Spleen (tissue), 11 donors: ENCODE data around the gene UIMC1. TPM values are rescaled to one million over a fixed set of nuclear protein-coding genes. Genes with fewer than 3 reads are reported as not detected.

Source experiments
- DNase-seq: peaks from one replicate; pipeline ENCODE4 v3.0.0-alpha.2; 2020
- H3K27ac ChIP-seq, 8 donors: fragments of 200-600 bp; sonication (generic) in 7 of 8; 1 replicate in 4 of 8; 2 replicates in 4 of 8; pipeline versions ENCODE4 v1.5.0 to v1.8.0; 2016 to 2021; ENCODE audit warnings: inconsistent platforms in 4 of 8, mild to moderate bottlenecking in 4 of 8, moderate library complexity in 1 of 8
- H3K27me3 ChIP-seq, 7 donors: fragments of 200-600 bp; sonication (generic) in 6 of 7; replicated peaks in 1 of 7; 1 replicate in 4 of 7; 2 replicates in 3 of 7; pipeline versions ENCODE4 v1.5.0 to v1.8.0; 2016 to 2021; ENCODE audit warnings: inconsistent platforms in 3 of 7, mild to moderate bottlenecking in 1 of 7
- H3K36me3 ChIP-seq, 6 donors: fragments of 200-600 bp; sonication (generic) in 5 of 6; 1 replicate in 4 of 6; 2 replicates in 2 of 6; pipeline versions ENCODE4 v1.5.0 to v1.8.0; 2016 to 2021; ENCODE audit warnings: inconsistent platforms in 2 of 6
- H3K4me1 ChIP-seq, 6 donors: fragments of 200-600 bp; sonication (generic) in 5 of 6; 1 replicate in 3 of 6; 2 replicates in 3 of 6; pipeline versions ENCODE4 v1.5.0 to v1.8.0; 2016 to 2021; ENCODE audit warnings: inconsistent platforms in 3 of 6
- H3K4me3 ChIP-seq, 8 donors: fragments of 200-600 bp; sonication (generic) in 7 of 8; 1 replicate in 4 of 8; 2 replicates in 4 of 8; pipeline versions ENCODE4 v1.5.0 to v1.8.0; 2016 to 2021; ENCODE audit warnings: inconsistent platforms in 4 of 8, mild to moderate bottlenecking in 4 of 8, moderate library complexity in 2 of 8
- H3K9me3 ChIP-seq, 8 donors: fragments of 200-600 bp; sonication (generic) in 7 of 8; 1 replicate in 4 of 8; 2 replicates in 4 of 8; pipeline versions ENCODE4 v1.5.0 to v1.8.0; 2016 to 2021; ENCODE audit warnings: inconsistent platforms in 4 of 8
- CTCF ChIP-seq, 11 experiments: fragments of 200-600 bp in 7 of 11; fragments of 450-650 bp in 4 of 11; sonication (generic) in 4 of 11; IDR thresholded peaks in 8 of 11; conservative IDR thresholded peaks in 3 of 11; 1 replicate in 7 of 11; 2 replicates in 4 of 11; pipeline versions ENCODE4 v1.4.0 to v1.8.0; 2016 to 2021; ENCODE audit warnings: antibody characterized with exemption in 11 of 11, inconsistent platforms in 4 of 11, mild to moderate bottlenecking in 1 of 11
- POLR2A ChIP-seq, 3 donors: fragments of 450-650 bp; IDR thresholded peaks; one replicate each; pipeline ENCODE4 v1.5.1; 2017; ENCODE audit warnings: antibody characterized with exemption in 3 of 3, mild to moderate bottlenecking in 1 of 3
- POLR2AphosphoS5 ChIP-seq, 3 donors: sonication (generic); formaldehyde crosslinking; IDR thresholded peaks; one replicate each; pipeline ENCODE4 v1.5.1; 2017; ENCODE audit warnings: antibody characterized with exemption in 3 of 3
- WGBS, 5 donors: extraction: QIAGEN DNeasy Blood & Tissue Kit in 3 of 5; methylation state at CpG; one replicate each; pipeline versions ENCODE4 v1.1.5 to v1.1.7; 2013 to 2018; 5-methylcytosine and 5-hydroxymethylcytosine counted together
- intact Hi-C: fragments of 100-400 bp; cut with DNase I; formaldehyde crosslinking; loops from one replicate; pipeline ENCODE4 v1.15.0; 2023; ENCODE audit warnings: low total_unique reads
- polyA plus RNA-seq, 3 donors: library from polyadenylated mRNA; stranded (reverse); fragments of 200-250 nt; gene quantifications; one replicate each; pipeline ENCODE4 v1.2.1, GENCODE V29; 2013
- total RNA-seq, 7 donors: library from RNA; depleted of rRNA in 3 of 7; stranded (reverse); fragments of >200 nt in 3 of 7; fragmentation: NEBNext Ultra II Directional in 4 of 7; extraction: Animal tissue kit (Norgen Biotek cat#: 25700) in 4 of 7; gene quantifications; one replicate each; pipeline versions ENCODE4 v1.1.0 to v1.2.1, GENCODE V29; 2016 to 2021
- donor health status: healthy with polysubstance abuse.
- donor health status: DM: no; HTN: no; CAD: no; lungs with moderate emphysema.
- donor health status: DM: no; HTN: no; CAD: no.
- donor health status: Bipolar disorder and iron deficiency.
- donor health status: healthy.
- donor health status: DM: no; HTN: no; CAD: no.
- donor health status: DM: yes; HTN: yes; CAD: no.

The UIMC1 gene
- total and polyA plus RNA-seq, 10 donors = 34.4 to 81.8 (median 53.8) TPM

DNA sequence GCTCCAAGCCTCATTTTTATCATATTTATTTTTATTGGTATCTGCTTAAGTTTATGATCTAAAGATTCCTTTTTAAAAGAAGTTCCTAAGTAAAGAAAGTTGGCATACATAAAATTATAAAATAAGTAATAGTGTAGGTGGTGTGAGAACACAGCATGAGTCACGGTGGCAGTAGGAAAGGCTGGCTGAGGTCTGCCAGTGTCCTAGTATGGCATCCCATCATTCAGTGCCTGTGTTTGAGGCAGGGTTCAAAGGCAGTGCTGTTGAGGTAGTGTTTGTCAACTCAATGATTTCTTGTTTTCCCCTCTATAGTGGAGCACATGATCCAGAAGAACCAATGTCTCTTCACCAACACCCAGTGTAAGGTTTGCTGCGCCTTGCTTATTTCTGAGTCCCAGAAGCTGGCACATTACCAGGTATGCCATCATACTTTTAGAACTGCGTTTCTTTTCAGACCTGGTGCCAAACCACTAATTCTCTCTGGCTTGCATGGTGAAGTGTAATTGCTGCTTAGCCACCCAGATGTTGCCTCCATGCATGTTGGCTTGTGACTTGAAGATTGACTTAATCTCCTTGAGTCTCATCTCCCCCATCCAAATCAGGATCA, 34.3 kb upstream of the UIMC1 start:
- Histone ChIP-seq H3K9me3 (no peaks in the 10 kb centered on the region), H3K27me3 (no peaks in the 10 kb centered on the region), H3K4me3 (no peak overlapping the region), H3K4me1 (peaks cover 0 to 22% (median 3%) of the 10 kb centered on the region in 6 donors), H3K27ac (no peak overlapping the region), H3K36me3 (peaks cover 0 to 76% (median 45%) of the 10 kb centered on the region in 6 donors)
- DNase-seq = no peak
- WGBS, 5 donors = 89 to 94% (median 92%) methylated on average over 3 of the region's 3 CpGs
- intact Hi-C loops = no loop called here
- TF ChIP-seq POLR2AphosphoS5 (IDR thresholded peaks at IDR 0.05) = no peak
- no peak for TF ChIP-seq POLR2A (IDR thresholded peaks at IDR 0.05)
- TF ChIP-seq CTCF (IDR thresholded peaks at IDR 0.05 in 8 of 11, conservative IDR thresholded peaks at IDR 0.05 in 3 of 11) = no peak

DNA sequence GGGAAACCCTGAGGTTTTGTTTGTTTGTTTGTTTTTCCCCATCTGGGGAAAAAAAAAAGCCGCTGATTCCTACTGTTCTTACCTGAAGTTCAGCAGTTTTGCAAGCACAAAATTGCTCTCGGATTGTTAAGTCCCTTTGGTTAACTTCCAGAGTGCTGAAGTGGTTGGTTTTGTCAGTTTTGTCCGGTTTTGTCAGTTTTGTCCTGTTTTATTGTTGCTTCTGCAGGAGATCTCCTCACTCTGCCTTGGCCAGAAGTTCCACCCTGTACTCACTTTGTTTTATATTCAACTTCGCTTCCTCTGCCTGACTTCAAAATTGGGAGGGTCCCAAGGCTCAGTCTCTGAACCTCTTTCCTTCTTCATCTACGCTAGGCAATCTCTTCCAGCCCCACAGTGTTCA, 30.3 kb upstream of the UIMC1 start:
- Histone ChIP-seq H3K36me3 (peaks cover 0 to 63% (median 10%) of the 10 kb centered on the region in 6 donors), H3K9me3 (peaks cover 0 to 4% (median 0%) of the 10 kb centered on the region in 8 donors), H3K27ac (no peak overlapping the region), H3K4me1 (peaks cover 0 to 25% (median 3%) of the 10 kb centered on the region in 6 donors), H3K4me3 (no peak overlapping the region), H3K27me3 (no peaks in the 10 kb centered on the region)
- intact Hi-C loops = no loop called here
- TF ChIP-seq POLR2A (IDR thresholded peaks at IDR 0.05) = no peak
- no peak for TF ChIP-seq CTCF (IDR thresholded peaks at IDR 0.05 in 8 of 11, conservative IDR thresholded peaks at IDR 0.05 in 3 of 11)
- TF ChIP-seq POLR2AphosphoS5 (IDR thresholded peaks at IDR 0.05) = no peak
- DNase-seq = no peak
- WGBS, 5 donors = 86 to 95% (median 91%) methylated on average over 5 of the region's 5 CpGs

GRCh38 chr5:177036443-177036842, 29.9 kb upstream of the UIMC1 start:
- Histone ChIP-seq H3K27ac (no peak overlapping the region), H3K9me3 (peaks cover 0 to 8% (median 2%) of the 10 kb centered on the region in 8 donors), H3K4me1 (peaks cover 0 to 25% (median 3%) of the 10 kb centered on the region in 6 donors), H3K4me3 (no peak overlapping the region), H3K27me3 (no peaks in the 10 kb centered on the region), H3K36me3 (peaks cover 0 to 61% (median 5%) of the 10 kb centered on the region in 6 donors)
- intact Hi-C loops = no loop called here
- 42 to 78% (median 63%) methylated on average over 5 of the region's 5 CpGs for whole genome bisulfite sequencing, 5 donors
- no peak for DNase-seq
- no peak for TF ChIP-seq POLR2AphosphoS5 (IDR thresholded peaks at IDR 0.05)
- no peak for TF ChIP-seq POLR2A (IDR thresholded peaks at IDR 0.05)
- no peak for TF ChIP-seq CTCF (IDR thresholded peaks at IDR 0.05 in 8 of 11, conservative IDR thresholded peaks at IDR 0.05 in 3 of 11)

DNA sequence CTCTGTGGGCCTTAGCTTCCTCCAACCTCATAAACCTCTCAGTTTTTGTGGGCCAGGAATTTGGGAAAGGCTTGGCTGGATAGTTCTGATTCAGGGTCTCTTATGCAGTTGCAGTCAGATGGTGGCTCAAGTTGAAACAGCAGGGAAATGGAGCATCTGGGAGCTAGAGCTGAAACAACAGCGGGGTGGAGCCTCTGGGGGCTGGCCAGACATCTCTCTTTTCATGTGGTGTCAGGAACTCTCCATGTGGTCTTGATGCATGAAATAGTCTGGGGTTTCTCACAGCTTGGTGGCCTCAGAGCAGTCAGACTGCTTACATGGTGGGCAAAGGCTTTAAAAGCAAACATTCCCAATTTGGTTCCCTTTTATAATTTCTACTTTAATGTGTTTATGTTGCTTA, 29.4 kb upstream of the UIMC1 start:
- WGBS, 5 donors = 39 to 81% (median 63%) methylated on average over 1 of the region's 1 CpG
- Histone ChIP-seq H3K4me1 (peaks cover 0 to 25% (median 3%) of the 10 kb centered on the region in 6 donors), H3K36me3 (peaks cover 0 to 61% (median under 1%) of the 10 kb centered on the region in 6 donors), H3K27ac (no peak overlapping the region), H3K27me3 (no peaks in the 10 kb centered on the region), H3K9me3 (peaks cover 0 to 13% (median 7%) of the 10 kb centered on the region in 8 donors), H3K4me3 (no peak overlapping the region)
- TF ChIP-seq POLR2A (IDR thresholded peaks at IDR 0.05) = no peak
- no peak for TF ChIP-seq CTCF (IDR thresholded peaks at IDR 0.05 in 8 of 11, conservative IDR thresholded peaks at IDR 0.05 in 3 of 11)
- TF ChIP-seq POLR2AphosphoS5 (IDR thresholded peaks at IDR 0.05) = no peak
- no peak for DNase-seq
- intact Hi-C loops = no loop called here
